ENCODE results near the gene PHIP. TPM values are rescaled to one million over a fixed set of nuclear protein-coding genes. Genes with fewer than 3 reads are reported as not detected.

PHIP gene
- total RNA-seq, 1 donor from 2014 or later, result 29.6 TPM

DNA sequence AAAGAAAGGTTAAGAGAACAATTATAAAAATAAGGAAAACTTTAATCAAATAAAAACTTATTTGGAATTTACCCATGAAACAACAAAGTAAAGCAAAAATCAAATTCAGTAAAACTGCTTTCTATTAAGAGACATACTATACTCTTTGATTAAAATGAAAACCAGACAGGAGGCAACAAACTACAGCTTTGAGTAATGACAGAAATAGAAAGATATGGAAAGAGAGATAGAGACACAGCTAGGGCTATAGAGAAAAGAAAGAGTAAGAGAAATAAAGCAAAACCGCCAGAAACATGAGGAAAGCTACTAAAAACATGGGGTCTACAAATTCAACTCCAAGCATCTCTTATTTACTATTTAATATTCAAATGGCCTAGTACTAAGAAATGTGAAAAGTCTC is 67.6 kb downstream of the PHIP start:
- Histone ChIP-seq H3K36me3 (ENCODE audit: insufficient read depth, low read length) (peaks cover 8% of the 10 kb centered on the region), H3K9me3 (ENCODE audit: insufficient read depth, low read depth, low read length) (no peaks in the 10 kb centered on the region), H4K20me1 (ENCODE audit: insufficient read depth, low read length) (no peaks in the 10 kb centered on the region), H3K4me1 (ENCODE audit: insufficient read depth, low read length) (peaks cover 4% of the 10 kb centered on the region), H3K4me2 (ENCODE audit: low read length) (no peak overlapping the region), H3K9ac (ENCODE audit: low read length) (no peak overlapping the region), H3K27ac (ENCODE audit: low read depth, low read length) (no peak overlapping the region), H3K4me3 (ENCODE audit: insufficient read depth, low read depth, low read length) (no peak overlapping the region), H2AFZ (ENCODE audit: low read depth, low read length) (no peak overlapping the region), H3K79me2 (ENCODE audit: insufficient read depth, low read length) (no peaks in the 10 kb centered on the region), H3K27me3 (ENCODE audit: insufficient read depth, low read length) (no peaks in the 10 kb centered on the region)
- Mint-ChIP-seq H3K27me3 (ENCODE audit: low read depth, unreplicated experiment) (no peaks in the 10 kb centered on the region), H3K9me3 (ENCODE audit: unreplicated experiment) (no peaks in the 10 kb centered on the region), H3K27ac (ENCODE audit: unreplicated experiment) (no peak overlapping the region), H3K36me3 (ENCODE audit: low read depth, unreplicated experiment) (peaks cover 3% of the 10 kb centered on the region), H3K4me3 (ENCODE audit: unreplicated experiment) (no peak overlapping the region), H3K4me1 (ENCODE audit: low read depth, unreplicated experiment) (no peaks in the 10 kb centered on the region)
- FAIRE-seq (no peak), DNase-seq (ENCODE audit: low read depth) (no peak)
- no peak for TF ChIP-seq EZH2 (IDR thresholded peaks at IDR 0.05; ENCODE audit: insufficient read depth, low read length)
- TF ChIP-seq, protein P1, sequence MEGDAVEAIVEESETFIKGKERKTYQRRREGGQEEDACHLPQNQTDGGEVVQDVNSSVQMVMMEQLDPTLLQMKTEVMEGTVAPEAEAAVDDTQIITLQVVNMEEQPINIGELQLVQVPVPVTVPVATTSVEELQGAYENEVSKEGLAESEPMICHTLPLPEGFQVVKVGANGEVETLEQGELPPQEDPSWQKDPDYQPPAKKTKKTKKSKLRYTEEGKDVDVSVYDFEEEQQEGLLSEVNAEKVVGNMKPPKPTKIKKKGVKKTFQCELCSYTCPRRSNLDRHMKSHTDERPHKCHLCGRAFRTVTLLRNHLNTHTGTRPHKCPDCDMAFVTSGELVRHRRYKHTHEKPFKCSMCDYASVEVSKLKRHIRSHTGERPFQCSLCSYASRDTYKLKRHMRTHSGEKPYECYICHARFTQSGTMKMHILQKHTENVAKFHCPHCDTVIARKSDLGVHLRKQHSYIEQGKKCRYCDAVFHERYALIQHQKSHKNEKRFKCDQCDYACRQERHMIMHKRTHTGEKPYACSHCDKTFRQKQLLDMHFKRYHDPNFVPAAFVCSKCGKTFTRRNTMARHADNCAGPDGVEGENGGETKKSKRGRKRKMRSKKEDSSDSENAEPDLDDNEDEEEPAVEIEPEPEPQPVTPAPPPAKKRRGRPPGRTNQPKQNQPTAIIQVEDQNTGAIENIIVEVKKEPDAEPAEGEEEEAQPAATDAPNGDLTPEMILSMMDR (IDR thresholded peaks at IDR 0.05; ENCODE audit: insufficient read depth, low read depth, low read length), result no peak

DNA sequence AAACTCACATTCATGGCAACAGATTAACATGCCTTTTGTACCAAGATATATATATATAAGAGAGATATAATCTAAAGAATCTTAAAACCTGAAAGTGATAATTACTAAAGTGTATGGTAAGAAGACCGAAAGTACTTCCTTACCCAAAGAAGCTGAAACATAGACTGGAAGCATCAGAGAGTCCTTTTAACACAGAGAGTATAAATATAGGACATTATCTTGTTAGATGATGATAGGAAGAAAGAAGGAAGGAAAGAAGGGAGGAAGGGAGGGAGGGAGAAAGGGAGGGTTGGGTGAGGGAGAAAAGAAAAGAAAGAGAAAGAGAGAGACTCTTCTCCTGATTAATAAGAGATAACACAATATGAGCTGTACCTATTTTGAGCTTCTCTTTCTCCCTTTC is 68.2 kb downstream of the PHIP start:
- Histone ChIP-seq H3K9me3 (ENCODE audit: insufficient read depth, low read depth, low read length) (no peaks in the 10 kb centered on the region), H3K4me1 (ENCODE audit: insufficient read depth, low read length) (peaks cover 9% of the 10 kb centered on the region), H3K36me3 (ENCODE audit: insufficient read depth, low read length) (peaks cover 3% of the 10 kb centered on the region), H4K20me1 (ENCODE audit: insufficient read depth, low read length) (no peaks in the 10 kb centered on the region), H2AFZ (ENCODE audit: low read depth, low read length) (no peak overlapping the region), H3K4me2 (ENCODE audit: low read length) (no peak overlapping the region), H3K4me3 (ENCODE audit: insufficient read depth, low read depth, low read length) (no peak overlapping the region), H3K79me2 (ENCODE audit: insufficient read depth, low read length) (no peaks in the 10 kb centered on the region), H3K27ac (ENCODE audit: low read depth, low read length) (no peak overlapping the region), H3K27me3 (ENCODE audit: insufficient read depth, low read length) (no peaks in the 10 kb centered on the region), H3K9ac (ENCODE audit: low read length) (no peak overlapping the region)
- Mint-ChIP-seq H3K4me3 (ENCODE audit: unreplicated experiment) (no peak overlapping the region), H3K36me3 (ENCODE audit: low read depth, unreplicated experiment) (no peaks in the 10 kb centered on the region), H3K9me3 (ENCODE audit: unreplicated experiment) (no peaks in the 10 kb centered on the region), H3K4me1 (ENCODE audit: low read depth, unreplicated experiment) (no peaks in the 10 kb centered on the region), H3K27ac (ENCODE audit: unreplicated experiment) (no peak overlapping the region), H3K27me3 (ENCODE audit: low read depth, unreplicated experiment) (no peaks in the 10 kb centered on the region)
- FAIRE-seq (no peak), DNase-seq (ENCODE audit: low read depth) (no peak)
- TF ChIP-seq, protein P1 (IDR thresholded peaks at IDR 0.05; ENCODE audit: insufficient read depth, low read depth, low read length), result no peak
- TF ChIP-seq EZH2 (IDR thresholded peaks at IDR 0.05; ENCODE audit: insufficient read depth, low read length), result no peak

DNA sequence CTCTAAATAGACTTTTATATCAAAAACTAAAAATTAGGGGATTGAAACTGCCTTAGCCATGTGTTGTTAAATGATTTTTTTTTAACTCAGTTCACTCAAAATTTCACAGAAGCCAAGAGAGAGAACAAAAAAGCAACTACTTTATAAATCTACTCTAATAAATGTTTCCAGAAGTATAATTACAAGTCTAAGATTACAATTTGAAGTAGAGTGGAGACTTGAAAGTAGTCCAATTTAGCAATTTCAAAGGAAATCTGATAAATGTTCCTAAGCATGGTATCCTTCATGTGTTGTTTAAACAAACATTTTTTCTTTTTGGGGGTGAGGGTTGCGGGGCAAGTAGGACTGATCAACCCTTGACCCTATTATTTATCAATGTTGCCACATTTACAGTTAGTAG is 72.6 kb downstream of the PHIP start:
- H3K4me1 ChIP-seq (ENCODE audit: insufficient read depth, low read length), result peaks cover 9% of the 10 kb centered on the region
- no peak overlapping the region for H3K9ac ChIP-seq (ENCODE audit: low read length)
- Mint-ChIP-seq H3K36me3 (ENCODE audit: low read depth, unreplicated experiment) (no peaks in the 10 kb centered on the region), H3K27ac (ENCODE audit: unreplicated experiment) (peak overlapping the region; percentile 2), H3K4me1 (ENCODE audit: low read depth, unreplicated experiment) (no peaks in the 10 kb centered on the region), H3K9me3 (ENCODE audit: unreplicated experiment) (no peaks in the 10 kb centered on the region), H3K4me3 (ENCODE audit: unreplicated experiment) (no peak overlapping the region), H3K27me3 (ENCODE audit: low read depth, unreplicated experiment) (no peaks in the 10 kb centered on the region)
- no peak overlapping the region for H3K4me3 ChIP-seq (ENCODE audit: insufficient read depth, low read depth, low read length)
- H3K27me3 ChIP-seq (ENCODE audit: insufficient read depth, low read length), result no peaks in the 10 kb centered on the region
- no peak for TF ChIP-seq EZH2 (IDR thresholded peaks at IDR 0.05; ENCODE audit: insufficient read depth, low read length)
- TF ChIP-seq, protein P1 (IDR thresholded peaks at IDR 0.05; ENCODE audit: insufficient read depth, low read depth, low read length), result no peak
- peak overlapping the region; percentile 1 for H3K4me2 ChIP-seq (ENCODE audit: low read length)
- FAIRE-seq, result no peak
- no peaks in the 10 kb centered on the region for H3K79me2 ChIP-seq (ENCODE audit: insufficient read depth, low read length)
- H4K20me1 ChIP-seq (ENCODE audit: insufficient read depth, low read length), result no peaks in the 10 kb centered on the region
- DNase-seq (ENCODE audit: low read depth), result no peak
- H2AFZ ChIP-seq (ENCODE audit: low read depth, low read length), result no peak overlapping the region
- H3K27ac ChIP-seq (ENCODE audit: low read depth, low read length), result no peak overlapping the region
- H3K9me3 ChIP-seq (ENCODE audit: insufficient read depth, low read depth, low read length), result no peaks in the 10 kb centered on the region
- peaks cover 13% of the 10 kb centered on the region for H3K36me3 ChIP-seq (ENCODE audit: insufficient read depth, low read length)

Measured in astrocyte (in vitro differentiated cells and primary cell).